Keratinocyte (primary cell): ENCODE results near the gene TNNI3. TPM values are rescaled to one million over a fixed set of nuclear protein-coding genes. Genes with fewer than 3 reads are reported as not detected.

ENCODE experiments used
- DNase-seq: peaks from one replicate; pipeline ENCODE4 v3.0.0-alpha.2; 2011; ENCODE audit warnings: low read depth, missing footprints, low spot score
- FAIRE-seq: peaks from 2 replicates; lab custom pipeline; 2011; peaks lifted over from hg19 to GRCh38; lab: Jason Lieb, UNC
- H2AFZ ChIP-seq: 2 replicates; pipeline ENCODE4 v1.6.0; 2012; ENCODE audit warnings: low read length, control low read depth, inconsistent platforms; ENCODE audit not compliant: control insufficient read depth
- H3K27ac ChIP-seq: 2 replicates; pipeline ENCODE4 v1.5.1; 2011; ENCODE audit warnings: low read length; ENCODE audit not compliant: control insufficient read depth, insufficient read depth
- H3K27me3 ChIP-seq: 3 replicates; pipeline ENCODE4 v1.6.0; 2011; ENCODE audit warnings: low read length; ENCODE audit not compliant: control insufficient read depth, insufficient read depth; ENCODE audit errors: extremely low read depth
- H3K36me3 ChIP-seq, 2 experiments: 2 replicates in 1 of 2; 3 replicates in 1 of 2; pipeline ENCODE4 v1.5.1; 2011; ENCODE audit warnings: low read length in 2 of 2, mild to moderate bottlenecking in 1 of 2; ENCODE audit not compliant: control insufficient read depth in 2 of 2, insufficient read depth in 2 of 2; ENCODE audit errors: extremely low read depth in 1 of 2
- H3K4me1 ChIP-seq: 3 replicates; pipeline ENCODE4 v1.5.1; 2011; ENCODE audit warnings: low read length; ENCODE audit not compliant: control insufficient read depth, insufficient read depth; ENCODE audit errors: extremely low read depth
- H3K4me2 ChIP-seq: 3 replicates; pipeline ENCODE4 v1.6.0; 2011; ENCODE audit warnings: low read depth, low read length; ENCODE audit not compliant: control insufficient read depth, insufficient read depth; ENCODE audit errors: extremely low read depth
- H3K4me3 ChIP-seq, 3 experiments: fragments of 200-600 bp in 1 of 3; sonication (generic) in 1 of 3; 2 replicates in 2 of 3; 3 replicates in 1 of 3; pipeline ENCODE4 v1.5.1; 2011 to 2016; ENCODE audit warnings: low read length in 3 of 3, mild to moderate bottlenecking in 3 of 3, control low read depth in 2 of 3, inconsistent platforms in 1 of 3, low read depth in 1 of 3, mixed read lengths in 1 of 3, mixed run types in 1 of 3, moderate library complexity in 1 of 3; ENCODE audit not compliant: control insufficient read depth in 2 of 3, insufficient read depth in 2 of 3; ENCODE audit errors: extremely low read depth in 1 of 3
- H3K79me2 ChIP-seq: 2 replicates; pipeline ENCODE4 v1.6.0; 2012; ENCODE audit warnings: low read length; ENCODE audit not compliant: control insufficient read depth, insufficient read depth
- H3K9ac ChIP-seq: 3 replicates; pipeline ENCODE4 v1.6.0; 2011; ENCODE audit warnings: low read length; ENCODE audit not compliant: control insufficient read depth, insufficient read depth; ENCODE audit errors: extremely low read depth
- H3K9me1 ChIP-seq: 3 replicates; pipeline ENCODE4 v1.6.0; 2011; ENCODE audit warnings: low read length; ENCODE audit not compliant: control insufficient read depth, insufficient read depth; ENCODE audit errors: extremely low read depth
- H3K9me3 ChIP-seq: 2 replicates; pipeline ENCODE4 v1.5.1; 2012; ENCODE audit warnings: low read depth, low read length; ENCODE audit not compliant: control insufficient read depth
- H4K20me1 ChIP-seq: 3 replicates; pipeline ENCODE4 v1.6.0; 2011; ENCODE audit warnings: low read length; ENCODE audit not compliant: control insufficient read depth, insufficient read depth; ENCODE audit errors: extremely low read depth
- EZH2 ChIP-seq: IDR thresholded peaks from one replicate; pipeline ENCODE4 v1.6.1; 2012; ENCODE audit warnings: inconsistent platforms, mild to moderate bottlenecking, low read length, moderate library complexity
- dilution Hi-C: fragments of 300-500 bp; cut with MboI; formaldehyde crosslinking; loops from one replicate; pipeline ENCODE4 v1.7.0; 2020; ENCODE audit warnings: low sequenced_read_pairs; ENCODE audit not compliant: extremely low pct_ligation_motif_present
- polyA plus RNA-seq, 5 experiments: library from polyadenylated mRNA; depleted of rRNA in 3 of 5; stranded (reverse) in 3 of 5; stranded (forward) in 1 of 5; unstranded in 1 of 5; fragments of >200 nt; gene quantifications; 1 replicate in 1 of 5; 2 replicates in 3 of 5; 3 replicates in 1 of 5; pipeline versions ENCODE4 v1.2.1 to v1.2.3, GENCODE V29; 2011 to 2012; ENCODE audit warnings: missing spikeins in 2 of 5, low read depth in 1 of 5, low replicate concordance in 1 of 5
- TF ChIP-seq, protein P1 (sequence below), 3 experiments: IDR thresholded peaks in 1 of 3; conservative IDR thresholded peaks in 1 of 3; optimal IDR thresholded peaks in 1 of 3; 2 replicates in 2 of 3; 3 replicates in 1 of 3; pipeline versions ENCODE3 to v1.5.1; 2011; ENCODE audit warnings: low read length in 3 of 3, mild to moderate bottlenecking in 3 of 3, moderate library complexity in 2 of 3, control low read depth in 1 of 3, inconsistent platforms in 1 of 3; ENCODE audit not compliant: insufficient read depth in 2 of 3; ENCODE audit errors: extremely low read depth in 1 of 3

Gene TNNI3
- polyA plus RNA-seq, 1 donor (not counting 4 experiments of a cell fraction or from before 2014, with no cell fraction given), result 4.1 TPM

- H3K4me3 ChIP-seq, result peak within 1 kb of the TSS; percentile 4 to 54 (median 25)
- H4K20me1 ChIP-seq, result peaks cover 2% of the 10 kb centered on the region
- FAIRE-seq, result no peak
- no peaks in the 10 kb centered on the region for H3K9me1 ChIP-seq
- no peak within 1 kb of the TSS for H2AFZ ChIP-seq
- H3K27ac ChIP-seq, result no peak within 1 kb of the TSS
- dilution Hi-C loops, result no loop called here
- peaks cover 13% of the 10 kb centered on the region for H3K27me3 ChIP-seq
- no peaks in the 10 kb centered on the region for H3K79me2 ChIP-seq
- peaks cover 7% of the 10 kb centered on the region for H3K4me1 ChIP-seq
- DNase-seq, result no peak
- H3K4me2 ChIP-seq, result peak within 1 kb of the TSS; percentile 65
- H3K9me3 ChIP-seq, result no peaks in the 10 kb centered on the region
- H3K36me3 ChIP-seq, result peaks cover 0 to 4% of the 10 kb centered on the region in 2 experiments
- no peak within 1 kb of the TSS for H3K9ac ChIP-seq
- no peak for TF ChIP-seq EZH2
- TF ChIP-seq, protein P1, sequence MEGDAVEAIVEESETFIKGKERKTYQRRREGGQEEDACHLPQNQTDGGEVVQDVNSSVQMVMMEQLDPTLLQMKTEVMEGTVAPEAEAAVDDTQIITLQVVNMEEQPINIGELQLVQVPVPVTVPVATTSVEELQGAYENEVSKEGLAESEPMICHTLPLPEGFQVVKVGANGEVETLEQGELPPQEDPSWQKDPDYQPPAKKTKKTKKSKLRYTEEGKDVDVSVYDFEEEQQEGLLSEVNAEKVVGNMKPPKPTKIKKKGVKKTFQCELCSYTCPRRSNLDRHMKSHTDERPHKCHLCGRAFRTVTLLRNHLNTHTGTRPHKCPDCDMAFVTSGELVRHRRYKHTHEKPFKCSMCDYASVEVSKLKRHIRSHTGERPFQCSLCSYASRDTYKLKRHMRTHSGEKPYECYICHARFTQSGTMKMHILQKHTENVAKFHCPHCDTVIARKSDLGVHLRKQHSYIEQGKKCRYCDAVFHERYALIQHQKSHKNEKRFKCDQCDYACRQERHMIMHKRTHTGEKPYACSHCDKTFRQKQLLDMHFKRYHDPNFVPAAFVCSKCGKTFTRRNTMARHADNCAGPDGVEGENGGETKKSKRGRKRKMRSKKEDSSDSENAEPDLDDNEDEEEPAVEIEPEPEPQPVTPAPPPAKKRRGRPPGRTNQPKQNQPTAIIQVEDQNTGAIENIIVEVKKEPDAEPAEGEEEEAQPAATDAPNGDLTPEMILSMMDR (optimal IDR thresholded peaks at IDR 0.05 in 1 of 3, IDR thresholded peaks at IDR 0.05 in 1 of 3, conservative IDR thresholded peaks at IDR 0.05 in 1 of 3; ENCODE audit: extremely low read depth in 1 of 3, insufficient read depth in 2 of 3, low read length in 3 of 3), result no peak
Measured at GRCh38 chr19:55179606-55180484, 22.3 kb upstream of the TNNI3 start, which contains the start of gene SYT5. Gene SYT5 (minus strand): TSS chr19:55180289. CDS start chr19:55179041, 1,248 bp downstream.

- H3K9me3 ChIP-seq, result no peaks in the 10 kb centered on the region
- H4K20me1 ChIP-seq, result peaks cover 2% of the 10 kb centered on the region
- H3K9me1 ChIP-seq, result no peaks in the 10 kb centered on the region
- peak overlapping the region; percentile 65 for H3K4me2 ChIP-seq
- no peak for DNase-seq
- no peak overlapping the region for H2AFZ ChIP-seq
- H3K27me3 ChIP-seq, result peaks cover 13% of the 10 kb centered on the region
- dilution Hi-C loops, result no loop called here
- H3K9ac ChIP-seq, result no peak overlapping the region
- H3K36me3 ChIP-seq, result peaks cover 0 to 4% of the 10 kb centered on the region in 2 experiments
- H3K27ac ChIP-seq, result no peak overlapping the region
- H3K79me2 ChIP-seq, result no peaks in the 10 kb centered on the region
- TF ChIP-seq EZH2, result no peak
- TF ChIP-seq, protein P1 (optimal IDR thresholded peaks at IDR 0.05 in 1 of 3, IDR thresholded peaks at IDR 0.05 in 1 of 3, conservative IDR thresholded peaks at IDR 0.05 in 1 of 3; ENCODE audit: extremely low read depth in 1 of 3, insufficient read depth in 2 of 3, low read length in 3 of 3), result no peak
- H3K4me1 ChIP-seq, result peaks cover 7% of the 10 kb centered on the region
- H3K4me3 ChIP-seq, result peak overlapping the region; percentile 4 to 35 (median 14)
- peak; percentile 5 for FAIRE-seq
Measured at GRCh38 chr19:55178781-55179599, 21.5 kb upstream of the TNNI3 start.
